HepG2 (cell line): ENCODE measurements around the gene NARF. TPM values are rescaled to one million over a fixed set of nuclear protein-coding genes. Genes with fewer than 3 reads are reported as not detected.

Experiments used
- ATF7 ChIP-seq, 2 experiments: fragments of 450-650 bp in 1 of 2; sonication (generic) in 1 of 2; formaldehyde crosslinking in 1 of 2; IDR thresholded peaks; 2 replicates each; pipeline versions ENCODE4 v1.4.0 to v1.6.1; 2016 to 2020; ENCODE audit warnings: antibody characterized with exemption in 1 of 2, mild to moderate bottlenecking in 1 of 2, missing genetic modification reagents in 1 of 2
- ETV5 ChIP-seq: IDR thresholded peaks from 2 replicates; pipeline ENCODE4 v1.6.1; 2018; ENCODE audit warnings: missing biosample characterization, missing genetic modification reagents, inconsistent platforms, borderline replicate concordance
- FOXK1 ChIP-seq: sonication (generic); formaldehyde crosslinking; IDR thresholded peaks from 2 replicates; pipeline ENCODE4 v1.4.0; 2020; ENCODE audit warnings: low read depth, missing genetic modification reagents, borderline replicate concordance
- GFI1 ChIP-seq: sonication (generic); formaldehyde crosslinking; IDR thresholded peaks from 2 replicates; pipeline ENCODE4 v1.5.0; 2020; ENCODE audit warnings: missing genetic modification reagents, mild to moderate bottlenecking, borderline replicate concordance
- GLMP ChIP-seq: sonication (generic); formaldehyde crosslinking; IDR thresholded peaks from 2 replicates; pipeline ENCODE4 v1.9.0; 2021; ENCODE audit warnings: missing genetic modification reagents, mild to moderate bottlenecking, borderline replicate concordance
- GMEB2 ChIP-seq: IDR thresholded peaks from 2 replicates; pipeline ENCODE4 v1.6.1; 2016; ENCODE audit warnings: missing biosample characterization, missing genetic modification reagents, low read depth
- KDM6A ChIP-seq: IDR thresholded peaks from 2 replicates; pipeline ENCODE4 v1.6.1; 2016; ENCODE audit warnings: low read depth
- ONECUT2 ChIP-seq: sonication (generic); formaldehyde crosslinking; IDR thresholded peaks from 2 replicates; pipeline ENCODE4 v1.4.0; 2020; ENCODE audit warnings: missing genetic modification reagents
- STAT6 ChIP-seq: sonication (generic); formaldehyde crosslinking; IDR thresholded peaks from 2 replicates; pipeline ENCODE4 v1.4.0; 2020; ENCODE audit warnings: missing genetic modification reagents, mild to moderate bottlenecking, borderline replicate concordance
- TEAD3 ChIP-seq: optimal IDR thresholded peaks from 2 replicates; pipeline ENCODE3; 2016; ENCODE audit warnings: borderline replicate concordance
- ZNF230 ChIP-seq: sonication (generic); formaldehyde crosslinking; IDR thresholded peaks from 2 replicates; pipeline ENCODE4 v1.4.0; 2020; ENCODE audit warnings: mild to moderate bottlenecking, missing genetic modification reagents
- ZNF260 ChIP-seq: sonication (generic); formaldehyde crosslinking; IDR thresholded peaks from 2 replicates; pipeline ENCODE4 v1.4.0; 2020; ENCODE audit warnings: missing genetic modification reagents, low read depth, mild to moderate bottlenecking, borderline replicate concordance
- ZNF576 ChIP-seq: sonication (generic); formaldehyde crosslinking; IDR thresholded peaks from 2 replicates; pipeline ENCODE4 v1.4.0; 2020; ENCODE audit warnings: mild to moderate bottlenecking, missing genetic modification reagents
- ZNF703 ChIP-seq: sonication (generic); formaldehyde crosslinking; IDR thresholded peaks from 2 replicates; pipeline ENCODE4 v1.5.1; 2020; ENCODE audit warnings: missing genetic modification reagents, mild to moderate bottlenecking, moderate library complexity, borderline replicate concordance
- ZNF75D ChIP-seq: sonication (generic); formaldehyde crosslinking; IDR thresholded peaks from 2 replicates; pipeline ENCODE4 v1.8.1; 2023; ENCODE audit warnings: missing genetic modification reagents, mild to moderate bottlenecking, borderline replicate concordance
- polyA plus RNA-seq, 8 experiments: library from polyadenylated mRNA; depleted of rRNA in 3 of 8; stranded (reverse) in 7 of 8; unstranded in 1 of 8; fragments of >200 nt; fragmentation: Illumina TruSeq in 4 of 8; extraction: Trizol in 4 of 8; gene quantifications; 2 replicates each; pipeline versions ENCODE4 v1.2.1 to v1.2.3, GENCODE V29; 2011 to 2016; ENCODE audit warnings: low read depth in 4 of 8, missing spikeins in 1 of 8, mixed read lengths in 1 of 8; ENCODE audit not compliant: insufficient read depth in 1 of 8
- total RNA-seq, 5 experiments: library from RNA; depleted of rRNA; stranded (reverse); fragments of >200 nt; fragmentation: Illumina TruSeq; extraction: Trizol; gene quantifications; 2 replicates each; pipeline ENCODE4 v1.2.3, GENCODE V29; 2016; ENCODE audit warnings: low read depth in 1 of 5
- TF ChIP-seq, protein P1 (sequence below), 2 experiments: fragments of 450-650 bp in 1 of 2; sonication (generic) in 1 of 2; formaldehyde crosslinking; IDR thresholded peaks; 2 replicates each; pipeline versions ENCODE4 v1.5.0 to v1.8.0; 2020 to 2022; ENCODE audit warnings: mild to moderate bottlenecking in 1 of 2, missing genetic modification reagents in 1 of 2
- TF ChIP-seq, protein P2 (sequence below): sonication (generic); formaldehyde crosslinking; IDR thresholded peaks from 2 replicates; pipeline ENCODE4 v1.5.1; 2020; ENCODE audit warnings: missing genetic modification reagents, mild to moderate bottlenecking, borderline replicate concordance

The NARF gene
- total and polyA plus RNA-seq, 2 of the 13 experiments (the other 11 are each of a cell fraction or from before 2014, with no cell fraction given): 61.1 to 144 TPM

DNA sequence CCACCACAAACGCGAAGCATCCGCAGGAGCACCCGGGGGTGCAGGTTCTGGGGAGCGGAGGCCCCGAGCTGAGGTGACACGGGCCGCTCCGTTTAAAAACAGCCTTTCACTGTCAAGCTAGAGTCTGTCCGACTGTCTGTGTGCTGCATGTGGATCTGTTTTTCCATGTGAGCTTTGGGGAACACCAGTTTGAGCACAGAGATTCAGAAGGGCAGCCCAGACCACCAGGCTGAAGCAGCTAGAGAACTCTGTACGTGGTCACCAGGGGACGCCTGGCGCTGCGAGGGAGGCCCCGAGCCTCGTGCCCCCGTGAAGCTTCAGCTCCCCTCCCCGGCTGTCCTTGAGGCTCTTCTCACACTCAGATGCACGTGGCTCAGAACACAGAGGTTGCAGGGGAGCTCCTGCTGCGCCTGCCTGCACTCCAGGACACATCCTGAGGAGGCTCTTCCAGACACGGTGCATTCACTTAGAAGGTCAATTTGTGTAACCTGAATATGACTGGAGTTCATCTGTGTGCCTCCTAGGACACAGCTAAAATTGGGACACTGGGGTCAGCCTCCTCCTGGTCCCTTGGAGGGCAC lies 45.3 kb downstream of the NARF start (continued):
- TF ChIP-seq STAT6 (no peak), KDM6A (no peak), ONECUT2 (CRISPR knock-in tag) (peak; percentile 46; the same call in 1 of the 2 replicates), ZNF230 (CRISPR knock-in tag) (peak; percentile 66; the same call in 1 of the 2 replicates), ZNF260 (no peak), ZNF75D (CRISPR knock-in tag) (0 out of 2 replicates have a peak, but pooled peaks have one; percentile 80), ZNF703 (0 out of 2 replicates have a peak, but pooled peaks have one; percentile 25), ATF7 (IDR thresholded peaks at IDR 0.05) (no peak), ATF7 (CRISPR knock-in tag; IDR thresholded peaks at IDR 0.05) (peak; percentile 57; the same call in 1 of the 2 replicates), TEAD3 (CRISPR knock-in tag) (peak; percentile 64), FOXK1 (peak; percentile 36; the same call in 1 of the 2 replicates), GLMP (CRISPR knock-in tag) (no peak; the same call in 1 of the 2 replicates), ZNF576 (CRISPR knock-in tag) (0 out of 2 replicates have a peak, but pooled peaks have one; percentile 68), GFI1 (CRISPR knock-in tag) (no peak), ETV5 (no peak), GMEB2 (CRISPR knock-in tag) (no peak)
- TF ChIP-seq, protein P1, sequence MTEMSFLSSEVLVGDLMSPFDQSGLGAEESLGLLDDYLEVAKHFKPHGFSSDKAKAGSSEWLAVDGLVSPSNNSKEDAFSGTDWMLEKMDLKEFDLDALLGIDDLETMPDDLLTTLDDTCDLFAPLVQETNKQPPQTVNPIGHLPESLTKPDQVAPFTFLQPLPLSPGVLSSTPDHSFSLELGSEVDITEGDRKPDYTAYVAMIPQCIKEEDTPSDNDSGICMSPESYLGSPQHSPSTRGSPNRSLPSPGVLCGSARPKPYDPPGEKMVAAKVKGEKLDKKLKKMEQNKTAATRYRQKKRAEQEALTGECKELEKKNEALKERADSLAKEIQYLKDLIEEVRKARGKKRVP (CRISPR knock-in tag; IDR thresholded peaks at IDR 0.05): peak in 1 of 2 experiments; percentile 39; a peak in 1 of 4 replicates
- TF ChIP-seq, protein P2, sequence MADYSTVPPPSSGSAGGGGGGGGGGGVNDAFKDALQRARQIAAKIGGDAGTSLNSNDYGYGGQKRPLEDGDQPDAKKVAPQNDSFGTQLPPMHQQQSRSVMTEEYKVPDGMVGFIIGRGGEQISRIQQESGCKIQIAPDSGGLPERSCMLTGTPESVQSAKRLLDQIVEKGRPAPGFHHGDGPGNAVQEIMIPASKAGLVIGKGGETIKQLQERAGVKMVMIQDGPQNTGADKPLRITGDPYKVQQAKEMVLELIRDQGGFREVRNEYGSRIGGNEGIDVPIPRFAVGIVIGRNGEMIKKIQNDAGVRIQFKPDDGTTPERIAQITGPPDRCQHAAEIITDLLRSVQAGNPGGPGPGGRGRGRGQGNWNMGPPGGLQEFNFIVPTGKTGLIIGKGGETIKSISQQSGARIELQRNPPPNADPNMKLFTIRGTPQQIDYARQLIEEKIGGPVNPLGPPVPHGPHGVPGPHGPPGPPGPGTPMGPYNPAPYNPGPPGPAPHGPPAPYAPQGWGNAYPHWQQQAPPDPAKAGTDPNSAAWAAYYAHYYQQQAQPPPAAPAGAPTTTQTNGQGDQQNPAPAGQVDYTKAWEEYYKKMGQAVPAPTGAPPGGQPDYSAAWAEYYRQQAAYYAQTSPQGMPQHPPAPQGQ (CRISPR knock-in tag): no peak
